BLaER1 treated with 17β-estradiol and CSF1 and Interleukin-3, amounts not matched to agents 10 nM and 100 nM (cell line): Measurements from ENCODE around the gene TPRA1.

Experiments used
- H3K27ac ChIP-seq, 11 experiments: shearing (Covaris generic); formaldehyde crosslinking; 2 replicates each; pipeline ENCODE4 v1.8.1; 2022
- H3K27me3 ChIP-seq, 11 experiments: shearing (Covaris generic); formaldehyde crosslinking; 2 replicates each; pipeline ENCODE4 v1.8.1; 2022
- H3K36me3 ChIP-seq, 11 experiments: shearing (Covaris generic); formaldehyde crosslinking; 2 replicates each; pipeline ENCODE4 v1.8.1; 2022
- H3K4me1 ChIP-seq, 10 experiments: shearing (Covaris generic); formaldehyde crosslinking; 2 replicates each; pipeline ENCODE4 v1.8.1; 2022
- H3K4me2 ChIP-seq, 11 experiments: shearing (Covaris generic); formaldehyde crosslinking; 2 replicates each; pipeline ENCODE4 v1.8.1; 2022
- H3K4me3 ChIP-seq, 10 experiments: shearing (Covaris generic); formaldehyde crosslinking; 2 replicates each; pipeline ENCODE4 v1.8.1; 2022
- H3K9ac ChIP-seq, 11 experiments: shearing (Covaris generic); formaldehyde crosslinking; 2 replicates each; pipeline ENCODE4 v1.8.1; 2022
- H3K9me3 ChIP-seq, 11 experiments: shearing (Covaris generic); formaldehyde crosslinking; replicated peaks in 1 of 11; 2 replicates each; pipeline ENCODE4 v1.8.1; 2022
- H4K20me1 ChIP-seq, 11 experiments: shearing (Covaris generic); formaldehyde crosslinking; 2 replicates each; pipeline ENCODE4 v1.8.1; 2022
- Cebpa-rat ChIP-seq, 11 experiments: shearing (Covaris generic); IDR thresholded peaks; 2 replicates each; pipeline ENCODE4 v1.8.1; 2022

TPRA1 gene

GRCh38 chr3:127545711-127546457 lies 44.6 kb downstream of the TPRA1 start:
- no peak for TF ChIP-seq Cebpa-rat (IDR thresholded peaks at IDR 0.05)
- Histone ChIP-seq H3K4me2 (peak overlapping the region in 3 of 11 experiments; percentile 39 to 76 (median 43); a peak in 2 of 22 replicates), H3K4me1 (peaks cover 3 to 43% (median 31%) of the 10 kb centered on the region in 10 experiments; a peak in 17 of 20 replicates), H3K27ac (no peak overlapping the region), H3K36me3 (no peaks in the 10 kb centered on the region), H3K9me3 (no peaks in the 10 kb centered on the region), H3K9ac (no peak overlapping the region), H3K27me3 (no peaks in the 10 kb centered on the region), H4K20me1 (peaks cover 0 to 8% (median 0%) of the 10 kb centered on the region in 11 experiments; a peak in 3 of 22 replicates), H3K4me3 (no peak overlapping the region)

- Histone ChIP-seq H3K4me1 (peaks cover 3 to 43% (median 31%) of the 10 kb centered on the region in 10 experiments; a peak in 17 of 20 replicates), H3K9ac (no peak overlapping the region; a peak in 1 of 22 replicates), H3K27me3 (no peaks in the 10 kb centered on the region), H3K4me2 (peak overlapping the region in 6 of 11 experiments; percentile 5 to 43 (median 40); a peak in 11 of 22 replicates), H3K4me3 (no peak overlapping the region), H3K36me3 (no peaks in the 10 kb centered on the region), H4K20me1 (peaks cover 0 to 14% (median 0%) of the 10 kb centered on the region in 11 experiments; a peak in 3 of 22 replicates), H3K27ac (no peak overlapping the region), H3K9me3 (no peaks in the 10 kb centered on the region)
- no peak for TF ChIP-seq Cebpa-rat (IDR thresholded peaks at IDR 0.05)
These were observed 45.3 kb downstream of the TPRA1 start for GRCh38 chr3:127545216-127545615.

- H3K27ac ChIP-seq, result no peak overlapping the region
- H3K4me2 ChIP-seq, result peak overlapping the region in 7 of 11 experiments; percentile 5 to 43 (median 39); a peak in 12 of 22 replicates
- H3K27me3 ChIP-seq, result no peaks in the 10 kb centered on the region
- peaks cover 0 to 14% (median 0%) of the 10 kb centered on the region in 11 experiments; a peak in 3 of 22 replicates for H4K20me1 ChIP-seq
- no peaks in the 10 kb centered on the region for H3K9me3 ChIP-seq
- H3K36me3 ChIP-seq, result no peaks in the 10 kb centered on the region
- peaks cover 3 to 47% (median 32%) of the 10 kb centered on the region in 10 experiments; a peak in 17 of 20 replicates for H3K4me1 ChIP-seq
- H3K4me3 ChIP-seq, result no peak overlapping the region
- TF ChIP-seq Cebpa-rat (IDR thresholded peaks at IDR 0.05), result no peak
- H3K9ac ChIP-seq, result no peak overlapping the region; a peak in 2 of 22 replicates
These were observed 45.7 kb downstream of the TPRA1 start for GRCh38 chr3:127544803-127545201.

- H3K27ac ChIP-seq, result no peak overlapping the region
- no peak overlapping the region for H3K4me3 ChIP-seq
- peaks cover 0 to 14% (median 0%) of the 10 kb centered on the region in 11 experiments; a peak in 3 of 22 replicates for H4K20me1 ChIP-seq
- no peaks in the 10 kb centered on the region for H3K36me3 ChIP-seq
- H3K9me3 ChIP-seq, result no peaks in the 10 kb centered on the region
- no peak for TF ChIP-seq Cebpa-rat (IDR thresholded peaks at IDR 0.05)
- peaks cover 3 to 52% (median 34%) of the 10 kb centered on the region in 10 experiments; a peak in 17 of 20 replicates for H3K4me1 ChIP-seq
- H3K9ac ChIP-seq, result no peak overlapping the region; a peak in 1 of 22 replicates
- no peaks in the 10 kb centered on the region for H3K27me3 ChIP-seq
- H3K4me2 ChIP-seq, result peak overlapping the region in 7 of 11 experiments; percentile 19 to 43 (median 39); a peak in 13 of 22 replicates
These were observed 46.2 kb downstream of the TPRA1 start for GRCh38 chr3:127544192-127544802.

GRCh38 chr3:127543441-127543840 lies 47.1 kb downstream of the TPRA1 start:
- Histone ChIP-seq H3K27ac (no peak overlapping the region), H3K4me2 (no peak overlapping the region), H4K20me1 (peaks cover 0 to 14% (median 0%) of the 10 kb centered on the region in 11 experiments; a peak in 3 of 22 replicates), H3K9ac (no peak overlapping the region), H3K27me3 (no peaks in the 10 kb centered on the region), H3K4me3 (no peak overlapping the region), H3K9me3 (no peaks in the 10 kb centered on the region), H3K4me1 (peaks cover 2 to 58% (median 38%) of the 10 kb centered on the region in 10 experiments; a peak in 17 of 20 replicates), H3K36me3 (no peaks in the 10 kb centered on the region)
- TF ChIP-seq Cebpa-rat (IDR thresholded peaks at IDR 0.05), result no peak

- Histone ChIP-seq H3K9ac (no peak overlapping the region), H3K36me3 (no peaks in the 10 kb centered on the region), H3K9me3 (no peaks in the 10 kb centered on the region), H4K20me1 (peaks cover 0 to 14% (median 0%) of the 10 kb centered on the region in 11 experiments; a peak in 3 of 22 replicates), H3K4me1 (peaks cover 7 to 61% (median 42%) of the 10 kb centered on the region in 10 experiments), H3K27me3 (no peaks in the 10 kb centered on the region), H3K27ac (no peak overlapping the region), H3K4me3 (no peak overlapping the region), H3K4me2 (no peak overlapping the region)
- TF ChIP-seq Cebpa-rat (IDR thresholded peaks at IDR 0.05), result no peak
These were observed 48.0 kb downstream of the TPRA1 start for GRCh38 chr3:127542441-127542952.

- H3K9me3 ChIP-seq, result no peaks in the 10 kb centered on the region
- peaks cover 0 to 16% (median 0%) of the 10 kb centered on the region in 11 experiments; a peak in 3 of 22 replicates for H4K20me1 ChIP-seq
- no peak overlapping the region for H3K27ac ChIP-seq
- no peaks in the 10 kb centered on the region for H3K36me3 ChIP-seq
- H3K4me2 ChIP-seq, result no peak overlapping the region
- H3K4me1 ChIP-seq, result peaks cover 16 to 61% (median 43%) of the 10 kb centered on the region in 10 experiments
- no peak overlapping the region for H3K4me3 ChIP-seq
- H3K27me3 ChIP-seq, result no peaks in the 10 kb centered on the region
- no peak for TF ChIP-seq Cebpa-rat (IDR thresholded peaks at IDR 0.05)
- no peak overlapping the region for H3K9ac ChIP-seq
These were observed 49.2 kb downstream of the TPRA1 start for GRCh38 chr3:127541320-127541719.

GRCh38 chr3:127539366-127540060 lies 51.0 kb downstream of the TPRA1 start:
- Histone ChIP-seq H4K20me1 (peaks cover 0 to 25% (median 0%) of the 10 kb centered on the region in 11 experiments; a peak in 3 of 22 replicates), H3K9me3 (no peaks in the 10 kb centered on the region), H3K4me2 (peak overlapping the region in 4 of 11 experiments; percentile 21 to 39 (median 34); a peak in 9 of 22 replicates), H3K27me3 (no peaks in the 10 kb centered on the region), H3K4me3 (no peak overlapping the region), H3K4me1 (peaks cover 22 to 62% (median 46%) of the 10 kb centered on the region in 10 experiments), H3K36me3 (no peaks in the 10 kb centered on the region), H3K27ac (no peak overlapping the region), H3K9ac (no peak overlapping the region)
- no peak for TF ChIP-seq Cebpa-rat (IDR thresholded peaks at IDR 0.05)
